Gastrocnemius medialis (tissue), 4 donors: ENCODE measurements around the gene ABHD17C.

Experiments
- CTCF ChIP-seq, 5 experiments: fragments of 450-650 bp in 3 of 5; fragments of 200-600 bp in 2 of 5; sonication (generic) in 2 of 5; IDR thresholded peaks in 4 of 5; conservative IDR thresholded peaks in 1 of 5; 1 replicate in 4 of 5; 2 replicates in 1 of 5; pipeline ENCODE4 v1.5.1; 2016 to 2019; ENCODE audit warnings: antibody characterized with exemption in 5 of 5, mild to moderate bottlenecking in 3 of 5, moderate library complexity in 3 of 5
- POLR2A ChIP-seq, 2 donors: fragments of 450-650 bp; IDR thresholded peaks; one replicate each; pipeline ENCODE4 v1.6.1; 2017; ENCODE audit warnings: antibody characterized with exemption in 2 of 2, mild to moderate bottlenecking in 2 of 2, moderate library complexity in 2 of 2

GRCh38 chr15:80800067-80800466 is 105.0 kb downstream of the ABHD17C start:
- no peak for TF ChIP-seq CTCF (IDR thresholded peaks at IDR 0.05 in 4 of 5, conservative IDR thresholded peaks at IDR 0.05 in 1 of 5)
- TF ChIP-seq POLR2A (IDR thresholded peaks at IDR 0.05): no peak
